Caki2 (cell line): ENCODE results near the gene SPATA31E1. TPM values are rescaled to one million over a fixed set of nuclear protein-coding genes. Genes with fewer than 3 reads are reported as not detected.
"Not testable (repeated sequence)": the region's sequence is repeated elsewhere in the genome, so short reads cannot be mapped to it uniquely, and the experiment has no call there.

Experiments
- DNase-seq: peaks from one replicate; pipeline ENCODE4 v3.0.0-alpha.2; 2015; ENCODE audit warnings: low read depth
- in situ Hi-C: cut with HindIII; loops from 2 replicates; pipeline ENCODE4 v1.10.0; 2016; ENCODE audit warnings: low sequenced_read_pairs, low pct_unique_long_range_greater_than_20kb, mixed read lengths
- total RNA-seq: library from RNA; depleted of rRNA; stranded (reverse); fragments of >200 nt; shearing (Covaris generic); gene quantifications from 2 replicates; pipeline ENCODE4 v1.2.3, GENCODE V29; 2014; ENCODE audit warnings: low replicate concordance; rRNA removed

Gene SPATA31E1
- not detected in 2 replicates for total RNA-seq

- DNase-seq: no peak
- in situ Hi-C loops: no loop called here
These were observed at the start of gene SPATA31E1 for GRCh38 chr9:87882627-87883026. TSS of gene SPATA31E1 (plus strand) at chr9:87882877. CDS start at chr9:87882892, 15 bp downstream.

- no peak for DNase-seq
These were observed 48.3 kb upstream of the SPATA31E1 start for GRCh38 chr9:87834357-87834756.

GRCh38 chr9:87836536-87836935 lies 46.1 kb upstream of the SPATA31E1 start:
- in situ Hi-C loops: no loop called here
- no peak for DNase-seq

More at GRCh38 chr9:87834357-87834756, 48.3 kb upstream of the SPATA31E1 start:
- in situ Hi-C loops: no loop called here

- in situ Hi-C loops: no loop called here
- no peak for DNase-seq
These were observed 45.5 kb upstream of the SPATA31E1 start for GRCh38 chr9:87836951-87837705.

- in situ Hi-C loops: no loop called here
- no peak for DNase-seq
These were observed 42.5 kb upstream of the SPATA31E1 start for GRCh38 chr9:87840134-87840533.

- in situ Hi-C loops: no loop called here
- no peak for DNase-seq
These were observed 39.6 kb upstream of the SPATA31E1 start for GRCh38 chr9:87842878-87843585.

GRCh38 chr9:87844506-87844905 lies 38.2 kb upstream of the SPATA31E1 start:
- no peak for DNase-seq
- in situ Hi-C loops: no loop called here

GRCh38 chr9:87847817-87848216 lies 34.9 kb upstream of the SPATA31E1 start:
- in situ Hi-C loops: not testable (repeated sequence)
- DNase-seq: peak; percentile 59

GRCh38 chr9:87849144-87849758 lies 33.4 kb upstream of the SPATA31E1 start:
- in situ Hi-C loops: no loop called here
- no peak for DNase-seq

- DNase-seq: no peak
- in situ Hi-C loops: no loop called here
These were observed 32.3 kb upstream of the SPATA31E1 start for GRCh38 chr9:87850391-87850790.

GRCh38 chr9:87851186-87851585 lies 31.5 kb upstream of the SPATA31E1 start:
- DNase-seq, in situ Hi-C loops: not testable (repeated sequence)

GRCh38 chr9:87853302-87853701 lies 29.4 kb upstream of the SPATA31E1 start:
- DNase-seq: no peak
- in situ Hi-C loops: no loop called here

GRCh38 chr9:87853876-87854579 lies 28.6 kb upstream of the SPATA31E1 start:
- in situ Hi-C loops: no loop called here
- no peak for DNase-seq

- in situ Hi-C loops: no loop called here
- DNase-seq: no peak
These were observed 28.1 kb upstream of the SPATA31E1 start for GRCh38 chr9:87854580-87854955.

GRCh38 chr9:87855061-87855460 lies 27.6 kb upstream of the SPATA31E1 start:
- in situ Hi-C loops: no loop called here
- DNase-seq: no peak

- DNase-seq: no peak
- in situ Hi-C loops: no loop called here
These were observed 25.3 kb upstream of the SPATA31E1 start for GRCh38 chr9:87857141-87857947.

- in situ Hi-C loops: no loop called here
- DNase-seq: no peak
These were observed 24.7 kb upstream of the SPATA31E1 start for GRCh38 chr9:87857948-87858335.

- DNase-seq: no peak
- in situ Hi-C loops: no loop called here
These were observed 23.5 kb upstream of the SPATA31E1 start for GRCh38 chr9:87859137-87859536.
